RWPE1 (cell line): Measurements from ENCODE around the gene MB21D2.

ENCODE experiments used
- CTCF ChIA-PET: fragments of 350-600 bp; sonication (Branson Sonifier 250); formaldehyde crosslinking; extraction: SDS; loops from one replicate; lab custom pipeline; 2021; lab: Yijun Ruan, JAX
- POLR2A ChIA-PET: fragments of 400-600 bp; formaldehyde crosslinking; extraction: SDS; loops from one replicate; lab custom pipeline; 2020; ENCODE audit warnings: antibody characterized with exemption; ENCODE audit not compliant: low non-redundant PET; lab: Yijun Ruan, JAX
- DNase-seq: peaks from one replicate; pipeline ENCODE4 v3.0.0; 2012; ENCODE audit warnings: low spot score
- H3K27ac ChIP-seq: fragments of 450-650 bp; 2 replicates; pipeline ENCODE4 v1.5.1; 2017
- TF ChIP-seq, protein P1 (sequence below): fragments of 450-650 bp; conservative IDR thresholded peaks from 2 replicates; pipeline ENCODE4 v1.5.1; 2017; ENCODE audit warnings: low read depth, mild to moderate bottlenecking

Gene MB21D2

DNA sequence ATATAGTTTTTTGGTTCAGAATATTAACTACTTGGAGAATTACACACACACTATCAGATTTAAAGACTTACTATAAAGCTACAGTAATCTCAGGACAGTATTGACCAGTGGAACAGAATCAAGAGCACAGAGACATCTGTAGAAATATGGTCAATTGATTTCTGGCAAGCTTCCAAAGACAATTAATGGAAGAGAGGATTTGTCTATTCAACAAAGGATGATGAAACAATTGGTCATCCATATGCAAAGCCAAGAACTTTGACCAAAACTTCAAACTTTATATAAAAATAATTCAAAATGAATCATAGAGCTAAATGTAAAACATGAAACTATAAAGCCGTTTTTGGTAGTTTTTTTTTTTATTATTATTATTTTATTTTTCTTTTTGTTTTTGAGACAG, 29.8 kb upstream of the MB21D2 start:
- H3K27ac ChIP-seq: no peak overlapping the region
- ChIA-PET CTCF (interaction anchor here (0.5 to 0.7 kb wide), 2 partner anchors 30 to 48 kb away, joined by 3 to 4 read pairs; no protein-coding TSS in a partner anchor), POLR2A (no interaction called here)
- TF ChIP-seq, protein P1, sequence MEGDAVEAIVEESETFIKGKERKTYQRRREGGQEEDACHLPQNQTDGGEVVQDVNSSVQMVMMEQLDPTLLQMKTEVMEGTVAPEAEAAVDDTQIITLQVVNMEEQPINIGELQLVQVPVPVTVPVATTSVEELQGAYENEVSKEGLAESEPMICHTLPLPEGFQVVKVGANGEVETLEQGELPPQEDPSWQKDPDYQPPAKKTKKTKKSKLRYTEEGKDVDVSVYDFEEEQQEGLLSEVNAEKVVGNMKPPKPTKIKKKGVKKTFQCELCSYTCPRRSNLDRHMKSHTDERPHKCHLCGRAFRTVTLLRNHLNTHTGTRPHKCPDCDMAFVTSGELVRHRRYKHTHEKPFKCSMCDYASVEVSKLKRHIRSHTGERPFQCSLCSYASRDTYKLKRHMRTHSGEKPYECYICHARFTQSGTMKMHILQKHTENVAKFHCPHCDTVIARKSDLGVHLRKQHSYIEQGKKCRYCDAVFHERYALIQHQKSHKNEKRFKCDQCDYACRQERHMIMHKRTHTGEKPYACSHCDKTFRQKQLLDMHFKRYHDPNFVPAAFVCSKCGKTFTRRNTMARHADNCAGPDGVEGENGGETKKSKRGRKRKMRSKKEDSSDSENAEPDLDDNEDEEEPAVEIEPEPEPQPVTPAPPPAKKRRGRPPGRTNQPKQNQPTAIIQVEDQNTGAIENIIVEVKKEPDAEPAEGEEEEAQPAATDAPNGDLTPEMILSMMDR: no peak
- DNase-seq: no peak

DNA sequence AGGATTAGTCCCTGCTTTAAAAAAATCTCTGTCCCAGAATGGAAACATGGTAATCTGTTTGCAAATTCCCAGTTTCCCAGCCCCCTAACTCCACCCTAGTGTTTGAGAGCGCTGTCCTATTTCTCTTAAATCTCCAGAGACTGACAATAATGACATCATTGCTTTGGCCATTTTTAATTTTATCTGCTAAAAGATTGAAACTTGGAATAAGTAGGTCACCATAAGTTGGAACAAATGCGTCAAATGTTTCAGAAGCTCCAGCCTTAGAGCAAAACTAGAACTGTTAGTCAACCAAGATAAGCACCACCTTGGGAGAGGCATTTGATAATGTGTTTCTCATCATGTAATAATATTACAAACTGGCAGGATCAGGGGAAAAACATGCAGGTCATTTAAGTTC, 25.7 kb upstream of the MB21D2 start:
- ChIA-PET POLR2A (no interaction called here), CTCF (no interaction called here)
- no peak overlapping the region for H3K27ac ChIP-seq
- TF ChIP-seq, protein P1: no peak
- no peak for DNase-seq

DNA sequence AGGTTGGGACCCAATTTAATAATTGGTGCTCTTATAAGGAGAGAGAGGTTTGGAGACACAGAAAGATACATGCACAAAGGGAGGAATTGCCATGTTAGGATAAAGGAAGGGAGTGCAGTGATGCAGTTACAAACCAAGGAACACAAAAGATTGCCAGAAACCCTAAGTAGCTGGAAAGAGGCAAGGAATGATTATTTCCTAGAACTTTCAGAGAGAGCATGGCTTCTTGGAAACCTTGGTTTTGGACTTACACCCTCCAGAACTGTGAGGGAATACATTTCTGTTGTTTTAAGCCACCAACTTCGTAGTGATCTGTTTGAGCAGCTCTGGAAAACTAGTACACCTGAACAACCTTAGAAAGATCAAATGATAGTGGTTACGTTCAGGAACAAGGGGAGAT, 25.0 kb upstream of the MB21D2 start:
- no peak for DNase-seq
- TF ChIP-seq, protein P1: no peak
- CTCF ChIA-PET: no interaction called here
- H3K27ac ChIP-seq: no peak overlapping the region
- POLR2A ChIA-PET: no interaction called here

DNA sequence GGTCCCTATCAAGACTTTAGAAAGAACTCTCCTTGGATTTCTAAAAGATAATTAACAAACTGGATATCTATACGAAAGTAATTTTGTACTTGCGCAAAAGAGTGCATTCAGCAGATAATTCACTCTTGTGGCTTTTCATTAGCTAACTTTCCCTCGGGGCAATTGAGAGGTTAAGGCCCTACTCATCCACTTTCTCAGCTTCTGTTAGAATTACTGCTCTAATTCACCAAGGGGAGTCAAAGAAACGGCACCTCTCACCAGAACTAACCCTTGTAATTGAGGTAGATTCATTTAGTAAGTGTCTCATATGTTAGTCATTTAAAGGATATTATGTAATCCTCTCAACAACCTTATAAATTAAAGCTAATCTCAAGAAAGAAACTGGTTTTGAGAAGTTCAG, 22.5 kb upstream of the MB21D2 start:
- no peak overlapping the region for H3K27ac ChIP-seq
- TF ChIP-seq, protein P1: no peak
- DNase-seq: peak; percentile 61
- POLR2A ChIA-PET: no interaction called here
- CTCF ChIA-PET: no interaction called here

DNA sequence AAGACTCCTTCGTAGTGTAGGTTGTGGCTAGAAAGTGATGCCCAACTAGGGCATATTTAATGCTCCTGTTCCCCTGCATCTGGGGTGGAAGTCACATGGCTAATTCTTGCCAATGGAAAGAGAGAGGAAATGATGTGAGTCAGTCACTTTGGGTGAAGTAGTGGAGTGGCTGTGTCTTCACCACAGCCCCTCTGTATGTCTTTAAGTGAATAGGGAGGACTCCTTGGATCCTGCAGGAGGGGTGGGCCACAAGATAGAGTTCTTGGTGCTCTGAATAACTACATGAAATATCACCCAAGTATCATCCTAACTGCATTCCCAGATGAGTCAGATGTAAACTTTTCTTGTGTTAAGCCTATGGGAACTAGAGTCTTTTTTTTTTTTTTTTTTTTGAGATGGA, 17.8 kb upstream of the MB21D2 start:
- ChIA-PET POLR2A (no interaction called here), CTCF (interaction anchor here (0.6 kb wide), 1 partner anchor 213 kb away, joined by 3 read pairs; no protein-coding TSS in a partner anchor)
- no peak for DNase-seq
- H3K27ac ChIP-seq: no peak overlapping the region
- TF ChIP-seq, protein P1: no peak

DNA sequence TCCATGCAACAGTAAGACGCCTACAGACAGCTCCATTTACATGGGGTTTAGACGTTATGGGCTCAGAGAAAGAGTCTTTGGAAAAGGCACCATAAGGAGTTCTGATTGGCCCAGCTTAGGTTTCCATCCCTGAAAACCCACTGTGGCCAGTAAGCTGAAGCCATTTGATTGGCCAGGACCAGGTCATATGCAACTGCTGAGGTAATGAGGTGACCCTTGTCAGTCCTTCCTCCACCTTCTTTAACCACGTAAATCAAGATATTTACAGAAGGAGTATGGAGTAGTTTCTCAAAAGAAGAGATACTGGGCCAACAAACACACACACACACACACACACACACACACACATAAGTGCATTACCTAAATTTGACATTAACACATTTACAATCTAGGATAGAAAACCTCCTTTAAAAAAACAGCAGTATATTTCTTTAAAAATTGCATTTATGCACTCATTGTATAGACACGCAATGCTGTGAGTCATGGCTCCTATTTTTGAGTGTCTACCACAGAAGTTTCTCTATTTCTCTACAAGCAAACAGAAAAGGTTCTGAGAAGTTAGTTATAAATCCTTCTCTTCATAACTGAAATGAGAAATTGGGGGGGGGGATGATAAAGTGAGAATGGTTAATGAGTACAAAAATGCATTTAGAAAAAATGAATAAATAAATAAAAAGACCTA, 16.3 kb upstream of the MB21D2 start:
- POLR2A ChIA-PET: no interaction called here
- CTCF ChIA-PET: no interaction called here
- H3K27ac ChIP-seq: no peak overlapping the region
- TF ChIP-seq, protein P1: no peak
- no peak for DNase-seq
